NCI-H1436 treated with DMSO at 0.1 percent for 48 hours (cell line): ENCODE results near the gene SH3PXD2B.
A peak's percentile ranks its signal among the peaks of the same experiment; 100 is the strongest.
"Not testable (repeated sequence)": the region's sequence is repeated elsewhere in the genome, so short reads cannot be mapped to it uniquely, and the experiment has no call there.

Experiments
- DNase-seq: peaks from one replicate; lab custom pipeline; 2025; lab: John Stamatoyannopoulos, UW

Gene SH3PXD2B

GRCh38 chr5:172294831-172295230, 159.5 kb downstream of the SH3PXD2B start:
- DNase-seq: no peak

GRCh38 chr5:172293745-172294342, 160.5 kb downstream of the SH3PXD2B start:
- no peak for DNase-seq

DNA sequence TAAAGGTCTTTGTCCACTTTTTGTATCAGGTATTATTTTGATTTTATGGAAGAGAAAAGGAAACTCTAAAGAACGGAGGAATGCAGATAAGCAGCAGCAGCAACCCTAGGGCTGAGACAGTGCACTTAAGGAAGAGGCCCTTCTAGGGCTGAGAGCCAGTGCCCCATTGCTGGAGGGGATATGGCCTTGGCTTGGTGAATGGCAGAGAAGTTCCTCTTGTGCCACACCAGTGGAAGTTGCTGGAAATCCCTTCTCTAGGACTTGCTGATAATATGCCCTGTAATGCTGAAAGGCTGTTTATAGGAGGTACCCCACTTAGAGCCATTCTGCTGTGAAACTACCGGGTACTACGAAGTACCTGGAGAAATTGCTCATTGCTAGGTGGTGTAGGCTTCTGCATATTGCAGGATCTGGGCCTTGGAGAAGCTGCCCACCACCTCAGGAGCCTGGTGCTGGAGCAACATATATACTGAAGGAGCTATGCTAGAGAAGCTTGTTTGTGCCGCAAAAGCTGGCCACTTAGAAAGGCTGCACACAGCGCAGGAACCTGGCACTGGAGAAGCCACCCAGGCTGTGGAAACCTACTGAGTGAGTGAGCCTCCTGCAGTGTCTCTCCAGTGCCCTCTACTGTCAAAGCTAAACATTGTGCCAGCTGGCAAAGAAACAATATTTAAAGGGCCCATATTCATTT, 161.1 kb downstream of the SH3PXD2B start:
- peak; percentile 1 for DNase-seq

- DNase-seq: not testable (repeated sequence)
These were observed 162.5 kb downstream of the SH3PXD2B start for GRCh38 chr5:172291837-172292236.

- no peak for DNase-seq
These were observed 165.9 kb downstream of the SH3PXD2B start for GRCh38 chr5:172288465-172288864.

- not testable (repeated sequence) for DNase-seq
These were observed 167.2 kb downstream of the SH3PXD2B start for GRCh38 chr5:172287140-172287539.

GRCh38 chr5:172285226-172286143, 168.8 kb downstream of the SH3PXD2B start:
- no peak for DNase-seq

- no peak for DNase-seq
These were observed 169.7 kb downstream of the SH3PXD2B start for GRCh38 chr5:172284611-172284980.

DNA sequence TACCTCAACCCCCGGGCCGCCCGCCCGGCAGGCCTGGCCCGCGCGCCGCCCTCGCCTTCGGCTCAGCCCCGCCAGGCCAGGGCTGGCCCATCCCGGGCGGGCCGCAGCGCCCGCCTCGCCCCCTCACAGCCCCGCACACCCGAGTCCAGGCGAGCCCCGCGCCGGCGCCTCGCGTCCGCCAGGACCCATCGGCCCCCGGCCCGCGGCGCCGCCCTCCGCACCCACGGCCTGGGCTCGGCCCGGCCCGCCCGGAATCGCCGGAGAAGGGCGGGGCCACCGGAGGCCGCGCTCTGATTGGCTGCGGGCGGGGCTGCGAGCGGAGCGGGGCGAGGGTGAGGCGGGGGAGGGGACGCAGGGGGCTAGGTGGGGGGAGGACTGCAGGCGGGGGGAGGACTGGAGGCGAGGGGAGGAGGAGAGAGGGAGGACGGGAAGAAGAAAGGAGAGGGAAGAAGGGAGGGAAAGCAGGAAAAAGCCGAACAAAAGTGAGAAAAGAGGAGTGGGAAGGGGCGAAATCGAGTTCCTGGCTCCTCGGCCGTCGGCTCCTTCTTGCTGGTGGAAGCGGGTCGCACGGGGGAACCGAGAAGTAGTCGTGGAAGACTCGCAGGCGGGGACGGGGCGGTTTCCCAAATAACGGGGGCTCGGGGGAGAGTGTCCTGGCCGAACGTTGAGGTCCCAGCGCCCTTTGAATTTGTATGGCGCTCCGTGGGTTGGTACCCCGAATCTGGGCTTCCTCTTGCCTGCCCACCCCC, 170.3 kb downstream of the SH3PXD2B start:
- DNase-seq: no peak

DNA sequence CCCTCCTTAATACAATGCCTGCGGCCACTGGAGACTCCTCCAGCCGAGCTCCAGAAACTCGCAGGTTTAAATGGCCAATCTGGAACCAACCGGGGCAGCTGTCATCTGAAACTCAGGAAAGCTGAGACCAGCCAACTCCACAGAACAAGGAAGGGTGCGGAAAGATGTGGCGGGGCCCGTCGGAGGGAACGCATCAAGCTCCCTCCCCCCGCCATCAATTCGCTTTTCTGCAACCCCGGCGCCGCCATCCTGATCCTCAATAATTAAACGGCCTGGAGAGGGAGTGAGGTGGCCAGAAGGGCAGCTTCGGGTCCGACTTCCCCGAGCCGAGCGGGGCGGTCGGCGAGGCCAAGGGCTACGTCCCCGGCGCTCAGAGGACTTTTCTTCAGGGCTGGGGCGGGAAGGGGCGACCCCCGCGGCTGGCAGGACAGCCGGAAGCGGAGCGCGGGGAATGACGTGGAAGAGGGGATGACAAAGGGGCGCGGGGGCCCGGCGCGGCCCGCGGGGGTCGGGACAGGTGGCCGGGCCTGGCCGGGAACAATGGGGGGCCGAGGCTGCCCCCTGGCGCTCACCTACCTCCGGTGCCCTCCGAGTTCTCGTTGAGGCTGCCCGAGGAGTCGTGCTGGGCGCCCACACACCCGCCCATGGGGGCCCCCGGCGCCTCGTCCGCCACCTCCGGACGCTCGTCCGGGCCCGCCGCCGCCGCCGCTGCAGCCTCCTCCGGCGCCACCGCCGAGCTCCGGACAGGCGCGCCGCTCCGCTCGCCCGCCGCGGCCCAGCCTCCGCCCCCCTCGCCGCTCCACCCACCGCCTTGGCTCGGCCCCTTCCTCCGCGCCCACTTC, 171.1 kb downstream of the SH3PXD2B start, which contains the start of gene UBTD2:
Gene UBTD2, minus strand, starts transcription at position 745 of the 842 bp plus-strand sequence. Its CDS starts 99 bp downstream, at position 646.
- DNase-seq: no peak

GRCh38 chr5:172282272-172283019, 171.9 kb downstream of the SH3PXD2B start:
- DNase-seq: no peak

DNA sequence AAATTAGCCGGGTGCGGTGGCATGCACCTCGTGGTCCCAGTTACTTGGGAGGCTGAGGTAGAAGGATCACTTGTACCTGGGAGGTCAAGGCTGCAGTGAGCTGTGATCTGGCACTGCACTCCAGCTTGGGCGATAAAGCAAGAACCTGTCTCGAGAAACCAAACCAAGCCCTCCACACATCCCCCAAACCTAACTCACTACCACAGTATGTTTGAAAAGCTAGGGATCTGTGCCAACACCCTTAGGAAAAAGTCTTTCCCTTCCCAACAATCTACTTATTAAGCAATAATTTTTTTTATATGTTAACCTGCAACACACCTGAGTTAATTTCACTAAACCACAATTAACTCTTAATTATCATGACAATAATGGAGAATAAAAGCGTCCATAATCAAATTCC, 173.0 kb downstream of the SH3PXD2B start:
- DNase-seq: no peak

GRCh38 chr5:172280929-172281328, 173.4 kb downstream of the SH3PXD2B start:
- DNase-seq: no peak

DNA sequence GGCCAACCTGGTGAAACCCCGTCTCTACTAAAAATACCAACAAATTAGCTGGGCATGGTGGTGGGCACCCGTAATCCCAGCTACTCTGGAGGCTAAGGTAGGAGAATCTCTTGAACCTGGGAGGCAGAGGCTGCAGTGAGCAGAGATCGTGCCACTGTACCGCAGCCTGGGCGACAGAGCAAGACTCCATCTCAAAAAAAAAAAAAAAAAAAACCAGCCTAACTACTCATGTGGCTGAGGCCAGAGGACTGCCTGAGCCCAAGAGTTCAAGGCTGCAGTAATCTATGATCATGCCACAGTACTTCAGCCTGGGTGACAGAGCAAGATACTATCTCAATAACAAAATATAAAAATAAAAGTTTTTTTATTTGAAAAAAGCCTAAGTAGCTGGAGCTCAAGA, 174.0 kb downstream of the SH3PXD2B start:
- DNase-seq: no peak

- no peak for DNase-seq
These were observed 176.0 kb downstream of the SH3PXD2B start for GRCh38 chr5:172278356-172278755.

GRCh38 chr5:172276214-172276613, 178.1 kb downstream of the SH3PXD2B start:
- no peak for DNase-seq
